A204.1 (cell line): ENCODE measurements around the gene NUP93.

Source experiments
- FAIRE-seq: peaks from 2 replicates; lab custom pipeline; 2012; peaks lifted over from hg19 to GRCh38; lab: Jason Lieb, UNC

Gene NUP93

DNA sequence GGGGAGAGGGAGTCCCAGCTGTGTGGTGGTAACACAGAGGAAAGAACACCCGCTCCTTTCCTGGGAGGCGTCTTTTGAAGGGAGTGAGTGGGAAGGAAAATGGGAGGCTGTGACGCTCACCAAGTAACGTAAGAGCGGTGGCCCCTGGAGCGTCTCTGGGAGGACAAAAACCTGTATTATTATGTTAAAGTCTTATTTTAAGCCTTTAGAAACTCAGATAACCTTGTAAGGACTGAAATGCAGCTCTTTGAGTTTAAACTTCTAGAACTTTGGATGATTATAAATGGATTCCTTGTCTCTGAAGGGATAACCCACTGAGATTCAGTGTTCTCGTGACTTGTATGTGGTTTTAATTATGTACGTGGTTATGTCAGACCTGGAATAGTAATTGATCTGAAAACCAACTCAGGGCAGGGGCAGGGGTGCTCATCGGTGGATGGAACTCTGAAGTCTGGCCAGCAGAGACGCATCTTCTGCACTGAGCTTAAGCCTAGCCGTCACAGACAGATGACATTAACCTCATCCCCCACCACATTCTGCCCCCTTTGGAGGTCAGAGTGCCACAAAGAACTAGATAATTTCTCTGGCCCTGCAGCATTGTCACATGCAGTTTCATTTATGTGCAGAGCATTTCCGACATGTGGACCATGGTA is 93.3 kb downstream of the NUP93 start:
- no peak for FAIRE-seq

- FAIRE-seq, result no peak
Observed at GRCh38 chr16:56824331-56824730, 94.4 kb downstream of the NUP93 start.

DNA sequence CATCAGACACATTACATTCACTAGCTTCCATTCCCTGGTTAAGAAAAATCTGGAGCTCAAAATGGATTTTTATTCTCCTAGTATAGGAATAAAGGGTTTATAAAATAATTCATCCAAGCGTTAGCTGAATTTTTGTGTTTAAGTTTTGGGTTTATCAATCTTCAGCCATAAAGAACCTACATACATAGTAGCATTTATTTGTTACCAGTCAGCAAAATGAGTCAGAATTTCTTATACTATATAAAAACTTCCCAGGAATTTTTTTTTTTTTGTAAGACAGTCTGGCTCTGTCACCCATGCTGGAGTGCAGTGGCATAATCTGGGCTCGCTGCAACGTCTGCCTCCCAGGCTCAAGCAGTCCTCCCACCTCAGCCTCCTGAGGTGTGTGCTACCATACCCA is 94.9 kb downstream of the NUP93 start:
- FAIRE-seq, result no peak

- FAIRE-seq, result no peak
Observed at GRCh38 chr16:56825826-56826225, 95.9 kb downstream of the NUP93 start.

- FAIRE-seq, result no peak
Observed at GRCh38 chr16:56828647-56829046, 98.7 kb downstream of the NUP93 start.

GRCh38 chr16:56830669-56831068 is 100.7 kb downstream of the NUP93 start:
- no peak for FAIRE-seq

GRCh38 chr16:56832768-56833167 is 102.8 kb downstream of the NUP93 start:
- FAIRE-seq, result no peak

- FAIRE-seq, result no peak
Observed at GRCh38 chr16:56833243-56833970, 103.5 kb downstream of the NUP93 start.

- FAIRE-seq, result no peak
Observed at GRCh38 chr16:56835320-56835719, 105.4 kb downstream of the NUP93 start.

DNA sequence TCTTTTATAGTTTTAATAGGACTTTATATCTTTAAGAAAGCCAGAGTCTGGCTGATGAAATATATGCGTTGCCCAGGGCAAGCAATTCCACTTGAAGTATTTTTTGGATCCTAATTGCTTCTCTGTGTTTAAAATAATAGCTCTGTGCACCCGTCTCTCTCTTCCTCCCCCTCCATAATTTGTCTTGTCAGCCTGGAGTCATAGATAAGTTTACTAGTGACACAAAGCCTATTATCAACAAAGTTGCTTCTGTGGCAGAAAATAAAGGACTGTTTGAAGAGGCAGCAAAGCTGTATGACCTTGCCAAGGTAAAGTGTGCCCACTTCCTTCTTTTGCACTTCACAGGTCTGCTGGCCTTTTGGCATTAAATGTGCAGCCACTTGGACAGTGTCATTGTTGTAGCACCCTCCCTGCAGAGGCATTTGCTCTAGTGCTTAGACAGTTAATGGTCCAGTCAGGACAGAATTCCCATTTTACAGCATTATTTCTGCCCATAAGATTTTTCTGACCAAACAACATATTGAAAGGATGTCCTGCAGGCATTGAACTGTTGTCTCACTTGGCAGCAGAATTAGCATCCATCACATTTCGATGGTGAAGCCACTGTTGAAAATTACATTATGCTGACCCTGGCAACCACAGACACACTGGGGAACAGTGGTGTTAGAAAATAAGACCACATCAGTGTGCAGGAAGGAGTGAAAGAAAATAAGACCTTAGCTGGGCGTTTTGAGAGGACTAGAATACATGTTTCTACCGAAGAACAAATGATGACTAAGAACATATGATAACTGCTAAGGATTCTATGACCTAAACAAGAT is 106.7 kb downstream of the NUP93 start:
- FAIRE-seq, result no peak

DNA sequence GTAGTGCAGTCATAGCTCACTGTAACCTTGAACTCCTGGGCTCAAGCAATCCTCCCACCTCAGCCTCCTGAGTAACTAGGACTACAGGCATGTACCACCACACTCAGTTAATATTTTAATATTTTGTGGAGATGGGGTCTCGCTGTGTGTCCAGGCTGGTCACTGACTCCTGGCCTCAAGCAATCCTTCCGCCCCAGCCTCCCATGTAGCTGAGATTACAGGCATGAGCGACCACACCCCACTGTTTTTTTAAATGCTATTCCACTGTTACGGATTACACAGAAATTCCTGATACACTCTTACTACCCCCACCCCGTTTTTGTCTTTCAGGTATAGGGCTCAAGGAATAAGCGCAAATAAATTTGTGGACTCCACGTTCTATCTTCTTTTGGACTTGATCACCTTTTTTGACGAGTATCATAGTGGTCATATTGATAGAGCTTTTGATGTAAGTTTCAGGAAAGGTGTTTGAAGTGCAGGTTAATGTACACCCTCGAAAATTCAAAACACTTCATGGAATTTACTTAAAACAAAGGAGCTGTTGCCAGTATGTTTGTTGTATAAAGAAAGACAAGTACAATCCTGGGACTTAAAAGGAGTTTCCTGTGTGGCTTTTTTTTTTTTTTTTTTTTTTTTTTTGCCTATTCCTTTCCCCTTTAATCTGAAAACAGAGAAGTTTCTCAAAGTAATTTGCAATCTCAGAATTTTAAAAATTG is 108.9 kb downstream of the NUP93 start:
- no peak for FAIRE-seq

GRCh38 chr16:56841233-56841632 is 111.3 kb downstream of the NUP93 start:
- FAIRE-seq, result no peak

DNA sequence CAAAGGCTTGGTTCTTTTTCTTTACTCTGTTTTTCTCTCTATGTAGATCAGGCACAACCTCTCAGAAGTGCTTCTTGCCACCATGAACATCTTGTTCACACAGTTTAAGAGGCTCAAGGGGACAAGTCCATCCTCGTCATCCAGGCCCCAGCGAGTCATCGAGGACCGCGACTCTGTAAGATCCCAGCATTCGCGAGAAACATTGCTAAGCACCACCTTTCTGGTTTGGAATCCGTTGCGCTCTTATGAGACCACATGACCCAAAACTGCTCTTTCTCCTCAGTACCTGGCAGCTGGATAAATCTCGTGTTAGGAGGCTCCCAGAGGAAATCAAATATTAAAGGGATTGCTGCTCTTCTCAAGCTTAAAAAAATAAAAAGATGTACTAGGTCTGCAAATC is 111.7 kb downstream of the NUP93 start:
- no peak for FAIRE-seq

DNA sequence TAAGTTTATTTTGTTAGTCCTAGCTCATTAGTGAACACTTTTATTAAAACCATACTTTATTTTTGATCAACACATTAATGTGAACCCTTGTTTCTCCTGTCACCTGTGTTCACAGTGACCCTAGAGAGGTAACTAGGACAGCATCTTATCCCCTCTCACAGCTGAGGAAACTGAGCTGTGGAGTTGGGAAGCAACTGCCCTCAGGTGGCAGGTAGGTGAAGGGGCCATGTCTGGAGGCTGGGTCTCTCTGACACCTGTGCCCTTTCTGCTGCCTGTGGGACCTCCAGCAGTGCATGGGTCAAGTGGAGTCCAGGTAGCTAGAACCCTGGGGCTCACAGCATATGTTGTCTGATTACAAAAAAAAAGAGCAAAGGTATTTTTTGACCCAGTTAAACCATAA is 112.2 kb downstream of the NUP93 start:
- FAIRE-seq, result no peak

GRCh38 chr16:56844056-56844455 is 114.1 kb downstream of the NUP93 start:
- FAIRE-seq, result no peak

GRCh38 chr16:56847173-56847910 is 117.4 kb downstream of the NUP93 start:
- no peak for FAIRE-seq

DNA sequence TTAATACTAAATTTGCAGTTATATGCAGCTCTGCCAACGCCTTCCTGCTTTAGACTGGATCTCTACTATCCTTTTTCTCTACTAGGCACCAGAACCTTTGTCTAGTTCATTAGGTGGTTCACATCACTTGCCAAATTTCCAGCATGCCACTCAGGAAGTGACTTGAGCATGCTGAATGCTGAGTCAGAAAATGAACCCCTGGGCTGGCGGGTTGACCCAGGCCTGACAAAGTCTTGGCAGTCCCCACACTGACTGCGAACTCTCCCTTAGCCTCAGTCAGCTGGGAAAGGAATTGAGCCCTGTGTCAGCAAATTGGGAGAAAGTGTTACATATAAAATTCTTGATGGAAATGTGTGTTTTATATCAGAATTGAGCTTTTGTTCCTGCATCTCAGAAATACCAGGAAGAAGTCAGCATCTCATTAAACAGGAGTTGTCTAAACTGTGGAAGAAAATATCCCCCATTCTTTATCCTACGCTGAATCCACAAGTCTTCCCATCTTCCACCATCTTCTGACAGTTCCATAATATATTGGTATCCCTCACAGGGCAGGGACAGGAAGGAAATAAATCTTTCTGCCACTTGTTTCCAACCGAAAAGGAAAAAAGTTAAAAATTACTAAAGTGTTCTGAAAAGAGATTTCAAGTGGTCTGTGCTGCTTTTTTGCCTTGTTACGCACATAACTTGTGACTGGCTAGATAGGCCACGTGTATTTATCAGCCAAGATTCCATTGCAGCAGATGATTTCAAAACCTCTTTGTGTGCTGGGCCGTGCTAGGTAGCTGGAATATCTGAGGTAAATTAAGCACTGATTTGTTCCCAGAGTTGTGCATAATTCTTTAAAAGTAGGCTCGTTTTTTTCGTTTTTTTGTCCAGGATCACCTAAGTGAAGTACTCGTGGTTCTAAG is 118.4 kb downstream of the NUP93 start:
- FAIRE-seq, result no peak

GRCh38 chr16:56848955-56849689 is 119.2 kb downstream of the NUP93 start:
- no peak for FAIRE-seq

DNA sequence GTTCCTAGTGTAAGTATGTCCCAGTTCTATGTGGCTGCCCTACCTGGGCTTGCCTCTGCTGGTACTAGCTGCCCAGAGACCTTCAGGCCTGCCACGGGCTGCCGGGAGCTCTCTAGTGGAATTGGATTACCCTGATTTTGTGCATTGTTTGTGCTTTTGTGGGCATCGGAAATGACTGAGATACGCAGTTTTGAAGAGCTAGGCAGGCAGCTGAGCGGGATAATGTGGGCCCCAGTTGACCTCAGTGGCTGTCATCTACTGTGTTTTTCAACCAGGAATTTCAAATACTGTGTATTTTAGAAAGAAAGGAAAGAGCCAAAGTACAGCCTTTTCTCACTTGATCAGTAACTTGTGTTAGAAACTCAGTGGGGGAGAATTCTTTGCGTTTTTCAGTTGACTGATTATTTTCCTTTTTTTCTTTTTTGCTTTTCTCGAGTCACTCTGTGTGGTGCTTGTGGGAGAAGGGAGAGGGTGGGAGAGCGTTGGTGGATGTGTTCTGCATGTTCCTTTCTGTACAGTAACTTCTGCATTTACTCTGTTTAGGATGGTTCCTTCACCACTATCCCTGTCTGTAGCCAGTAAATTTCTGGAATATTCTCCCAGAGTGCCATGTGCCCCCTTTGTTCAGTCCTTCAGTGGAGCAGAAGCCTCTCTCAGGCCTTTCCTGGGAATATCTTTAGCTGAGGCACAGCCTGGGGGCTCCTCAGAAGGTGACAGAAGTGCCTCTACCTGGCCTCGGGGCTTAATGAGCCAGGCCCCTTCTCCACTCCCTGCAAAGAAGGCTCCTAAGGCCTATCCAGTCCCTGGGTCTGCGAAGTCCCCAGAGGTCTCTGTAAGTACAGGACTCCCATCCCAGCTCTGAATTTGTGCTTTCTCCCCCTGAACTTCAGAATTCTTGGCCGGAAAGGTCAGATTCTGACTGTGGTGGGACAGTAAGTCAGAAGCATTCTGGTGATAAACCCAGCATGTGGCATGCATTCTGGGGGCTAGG is 120.1 kb downstream of the NUP93 start:
- no peak for FAIRE-seq
